Activated CD4-positive, alpha-beta T cell treated with anti-CD3 and anti-CD28 coated beads, Interleukin-2, amount 10 ng/mL, durations not matched to agents 7 days and 5 days (primary cell): ENCODE results near the gene CTDNEP1. TPM values are rescaled to one million over a fixed set of nuclear protein-coding genes. Genes with fewer than 3 reads are reported as not detected.

Experiments
- CTCF ChIA-PET: fragments of 350-600 bp; sonication (Branson Sonifier 250); formaldehyde crosslinking; loops from one replicate; lab custom pipeline; 2021; ENCODE audit warnings: antibody characterized with exemption; lab: Charles Lee
- POLR2A ChIA-PET: fragments of 350-600 bp; sonication (Branson Sonifier 250); formaldehyde crosslinking; loops from one replicate; lab custom pipeline; 2021; ENCODE audit warnings: antibody characterized with exemption; lab: Charles Lee
- DNase-seq: peaks from one replicate; pipeline ENCODE4 v3.0.0-alpha.2; 2020
- H3K27ac Mint-ChIP-seq: one replicate; pipeline ENCODE4 v1.8.0; 2021; ENCODE audit warnings: mild to moderate bottlenecking, moderate library complexity, mixed read lengths
- H3K27me3 Mint-ChIP-seq: one replicate; pipeline ENCODE4 v1.8.0; 2021; ENCODE audit warnings: mixed read lengths
- H3K36me3 Mint-ChIP-seq: one replicate; pipeline ENCODE4 v1.8.0; 2021; ENCODE audit warnings: low read depth, mixed read lengths
- H3K4me1 Mint-ChIP-seq: one replicate; pipeline ENCODE4 v1.8.0; 2021; ENCODE audit warnings: mixed read lengths
- H3K4me3 Mint-ChIP-seq: one replicate; pipeline ENCODE4 v1.8.0; 2021; ENCODE audit warnings: mild to moderate bottlenecking, moderate library complexity, mixed read lengths
- H3K9me3 Mint-ChIP-seq: one replicate; pipeline ENCODE4 v1.8.0; 2021; ENCODE audit warnings: mixed read lengths
- total RNA-seq, 2 experiments: library from RNA; stranded (reverse); gene quantifications; one replicate each; pipeline ENCODE4 v1.2.3, GENCODE V29; 2021

Gene CTDNEP1
- total RNA-seq: 100 to 1,000 TPM; 168 to 183 TPM

DNA sequence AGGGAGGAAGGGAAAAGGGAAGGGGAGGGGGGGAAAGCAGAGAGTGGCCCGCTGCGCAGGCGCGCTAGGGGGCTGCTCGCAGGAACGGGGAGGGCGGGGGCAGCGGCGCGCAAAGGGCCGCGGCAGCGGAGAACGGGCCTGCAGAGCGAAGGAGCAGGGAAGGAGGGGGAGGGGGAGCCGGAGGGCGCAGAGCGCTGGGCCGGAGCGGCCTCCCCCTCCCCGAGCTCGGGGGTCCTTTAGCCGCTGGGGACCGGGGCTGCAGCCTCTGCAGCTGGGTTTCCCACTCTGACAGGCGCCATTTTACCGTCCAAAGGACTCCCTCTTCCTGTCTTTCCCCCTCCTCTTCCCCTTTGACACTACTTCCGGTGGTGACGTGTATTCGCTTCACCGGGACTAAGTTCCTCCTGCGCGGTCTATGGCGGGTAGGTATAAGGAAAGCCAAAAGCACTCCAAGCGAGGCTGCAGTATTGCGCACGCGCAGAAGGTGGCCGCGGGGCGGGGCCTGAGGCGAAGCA is at the start of gene CTDNEP1:
CTDNEP1 (minus strand) TSS at position 74 of the 515 bp plus-strand sequence. CDS start 438 bp downstream, outside the sequence.
- H3K9me3 Mint-ChIP-seq: no peaks in the 10 kb centered on the region
- peak; percentile 100 for DNase-seq
- H3K36me3 Mint-ChIP-seq: peaks cover 20% of the 10 kb centered on the region
- peaks cover 45% of the 10 kb centered on the region for H3K4me1 Mint-ChIP-seq
- CTCF ChIA-PET: interaction anchor here (0.8 to 2.5 kb wide), 3 partner anchors 10 to 44 kb away, joined by 3 to 11 read pairs (median 3); partner anchors contain the start of gene GABARAP
- H3K27me3 Mint-ChIP-seq: no peaks in the 10 kb centered on the region
- POLR2A ChIA-PET: no interaction called here
- H3K27ac Mint-ChIP-seq: peak within 1 kb of the TSS; percentile 99
- peak within 1 kb of the TSS; percentile 95 for H3K4me3 Mint-ChIP-seq

DNA sequence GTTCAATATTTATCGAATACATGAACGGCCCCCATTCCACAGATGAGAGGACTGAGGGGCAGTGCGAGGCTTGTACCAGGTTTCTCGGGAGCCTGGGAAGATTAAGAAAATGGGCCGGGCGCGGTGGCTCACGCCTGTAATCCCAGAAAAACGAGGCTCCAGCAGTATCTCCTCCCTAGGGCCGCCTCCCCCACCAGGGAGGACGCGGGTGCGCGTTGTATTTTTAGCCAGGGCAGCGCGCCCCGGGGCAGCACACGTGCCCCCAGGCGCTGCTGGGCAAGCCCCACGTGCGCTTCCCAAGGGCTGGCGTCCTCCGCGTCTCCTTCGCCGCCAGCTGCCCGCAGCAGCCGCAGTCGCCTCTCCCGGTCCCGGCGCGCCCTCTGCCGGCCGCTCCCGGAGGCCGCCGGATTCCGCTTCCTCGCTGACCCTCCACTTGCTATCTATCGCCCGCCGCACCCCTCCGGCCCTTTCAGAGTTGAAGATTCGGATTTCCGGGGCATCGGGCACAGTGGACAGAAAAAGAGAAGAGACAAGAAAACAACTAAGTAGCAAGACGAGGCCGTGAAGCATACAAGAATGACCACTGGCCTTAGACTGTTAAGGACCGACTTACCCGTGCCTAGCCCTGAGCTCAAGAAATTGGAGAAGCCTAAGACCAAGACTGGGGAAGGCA is 44.8 kb upstream of the CTDNEP1 start:
- Mint-ChIP-seq H3K36me3 (no peaks in the 10 kb centered on the region), H3K27ac (no peak overlapping the region), H3K4me3 (peak overlapping the region; percentile 19), H3K9me3 (no peaks in the 10 kb centered on the region), H3K4me1 (peaks cover 26% of the 10 kb centered on the region), H3K27me3 (peaks cover 42% of the 10 kb centered on the region)
- CTCF ChIA-PET: interaction anchor here (0.6 to 5.9 kb wide), 25 partner anchors 9 to 250 kb away, joined by 3 to 48 read pairs (median 4); partner anchors contain the start of genes ACADVL, ASGR1, CTDNEP1 and DLG4
- POLR2A ChIA-PET: no interaction called here
- DNase-seq: peak; percentile 62

DNA sequence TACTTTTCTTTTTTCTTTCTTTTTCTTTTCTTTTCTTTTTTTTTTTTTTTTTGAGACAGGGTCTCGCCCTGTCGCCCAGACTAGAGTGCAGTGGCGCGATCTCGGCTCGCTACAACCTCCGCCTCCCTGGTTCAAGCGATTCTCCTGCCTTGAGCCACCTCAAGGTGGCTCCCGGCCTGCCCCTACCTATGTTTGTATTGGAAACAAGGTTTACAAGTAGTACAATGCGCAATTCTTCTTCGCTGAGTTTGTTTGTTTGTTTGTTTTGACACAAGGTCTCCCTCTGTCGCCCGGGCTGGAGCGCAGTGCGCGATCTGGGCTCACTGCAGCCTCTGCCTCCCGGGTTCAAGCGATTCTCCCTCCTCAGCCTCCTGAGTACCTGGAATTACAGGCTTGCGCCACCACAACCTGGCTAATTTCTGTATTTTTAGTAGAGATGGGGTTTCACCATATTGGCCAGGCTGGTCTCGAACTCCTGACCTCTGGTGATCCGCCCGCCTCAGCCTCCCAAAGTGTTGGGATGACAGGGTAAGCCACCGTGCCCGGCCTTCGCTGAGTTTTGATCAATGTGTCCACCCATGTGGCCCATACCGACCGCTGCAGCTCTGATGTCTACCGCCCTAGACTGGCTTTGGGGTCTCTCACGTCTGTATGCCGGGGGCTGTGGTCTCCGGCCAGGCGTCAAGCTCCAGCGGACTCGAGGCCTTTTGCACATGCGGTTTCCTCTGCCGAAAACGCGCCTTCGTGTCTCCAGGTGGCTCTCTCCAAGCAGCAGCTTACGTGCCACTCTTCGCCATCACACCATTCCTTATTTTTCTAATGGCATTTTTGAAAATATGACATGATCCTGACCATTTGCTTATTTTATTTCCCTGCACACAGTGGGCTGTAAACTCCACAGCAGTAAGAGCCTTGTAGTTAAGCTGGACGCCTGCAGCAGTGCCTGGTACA is 44.0 kb upstream of the CTDNEP1 start:
- POLR2A ChIA-PET: no interaction called here
- peak overlapping the region; percentile 85 for H3K27ac Mint-ChIP-seq
- H3K4me3 Mint-ChIP-seq: peak overlapping the region; percentile 73
- DNase-seq: no peak
- CTCF ChIA-PET: interaction anchor here (0.6 to 5.9 kb wide), 23 partner anchors 10 to 249 kb away, joined by 3 to 48 read pairs (median 4); partner anchors contain the start of genes ACADVL, ASGR1, CTDNEP1 and DLG4
- no peaks in the 10 kb centered on the region for H3K9me3 Mint-ChIP-seq
- H3K4me1 Mint-ChIP-seq: peaks cover 26% of the 10 kb centered on the region
- H3K36me3 Mint-ChIP-seq: no peaks in the 10 kb centered on the region
- H3K27me3 Mint-ChIP-seq: peaks cover 45% of the 10 kb centered on the region

DNA sequence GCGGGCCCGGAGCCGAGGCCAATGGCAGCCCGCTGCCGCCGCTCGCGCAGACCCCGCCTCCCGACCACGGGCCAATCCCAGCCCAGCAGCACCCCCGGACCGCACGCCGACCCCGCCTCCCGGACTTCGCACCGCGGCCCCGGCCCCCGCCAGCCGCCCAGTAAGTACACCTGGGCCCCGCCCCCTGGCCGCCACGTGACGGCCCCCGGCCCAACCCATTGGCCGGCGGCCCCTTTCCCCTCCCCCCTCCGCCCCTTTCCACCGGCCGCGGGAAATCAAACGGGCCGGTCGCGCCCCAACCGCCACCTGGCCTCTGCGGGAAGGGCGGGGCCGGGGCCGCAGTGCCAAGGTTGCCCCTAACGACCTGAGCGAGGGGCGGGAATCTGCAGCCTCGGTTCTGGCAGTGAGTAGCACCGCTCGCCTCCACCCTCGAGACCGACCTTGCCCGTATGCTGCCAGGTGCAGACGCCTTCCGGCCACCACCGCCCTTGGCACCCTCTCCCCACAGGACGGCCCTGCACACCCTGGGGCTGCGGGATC is 43.1 kb upstream of the CTDNEP1 start, which contains the start of gene YBX2:
YBX2 (minus strand) TSS at position 26 of the 540 bp plus-strand sequence. CDS start 139 bp downstream, outside the sequence.
- CTCF ChIA-PET: no interaction called here
- Mint-ChIP-seq H3K9me3 (no peaks in the 10 kb centered on the region), H3K36me3 (no peaks in the 10 kb centered on the region), H3K27ac (peak within 1 kb of the TSS; percentile 85), H3K27me3 (peaks cover 40% of the 10 kb centered on the region), H3K4me1 (peaks cover 26% of the 10 kb centered on the region), H3K4me3 (peak within 1 kb of the TSS; percentile 73)
- POLR2A ChIA-PET: no interaction called here
- DNase-seq: peak; percentile 72

DNA sequence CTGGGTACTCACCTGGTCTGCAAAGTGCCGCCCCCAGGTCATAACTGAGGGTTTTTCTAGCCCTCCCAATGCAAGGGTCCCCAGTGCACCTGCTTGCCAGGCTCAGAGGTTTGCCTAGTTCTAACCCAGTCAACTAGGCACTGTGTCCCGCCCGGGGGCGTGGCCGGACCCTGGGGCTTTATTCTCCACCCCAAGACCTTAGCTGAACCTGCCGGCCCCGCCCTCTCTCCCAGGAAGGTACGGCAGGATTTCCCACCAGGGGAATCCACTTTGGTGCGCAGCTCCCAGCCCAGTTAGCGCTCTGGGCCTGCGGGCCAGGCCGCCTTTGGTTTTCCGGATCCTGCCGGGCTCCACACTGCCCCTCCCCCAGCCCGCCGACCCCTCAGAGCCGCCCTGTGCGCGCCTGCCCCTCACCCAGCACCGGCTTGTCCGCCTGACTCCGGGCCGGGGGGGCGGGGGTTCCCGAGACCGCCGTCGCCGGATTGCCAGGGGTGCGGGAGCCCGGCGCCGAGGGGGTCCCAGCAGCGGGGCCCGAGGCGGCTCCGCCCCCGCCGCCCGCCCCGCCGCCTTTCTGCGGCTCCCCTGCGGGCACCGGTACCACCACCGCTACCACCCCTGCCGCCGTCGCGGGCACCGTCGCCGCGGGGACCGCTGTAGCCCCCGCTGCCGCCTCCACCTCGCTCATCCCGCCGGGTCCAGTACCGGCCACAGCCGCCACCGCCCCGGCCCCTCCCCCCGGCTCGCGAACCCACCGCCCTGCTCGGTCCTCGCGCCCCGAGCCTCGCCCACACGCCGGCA is 42.5 kb upstream of the CTDNEP1 start:
- CTCF ChIA-PET: interaction anchor here (0.6 to 1.9 kb wide), 6 partner anchors 11 to 255 kb away, joined by 3 to 4 read pairs (median 3); partner anchors contain the start of genes SLC2A4 and TNFSF12
- H3K27ac Mint-ChIP-seq: no peak overlapping the region
- no peak for DNase-seq

DNA sequence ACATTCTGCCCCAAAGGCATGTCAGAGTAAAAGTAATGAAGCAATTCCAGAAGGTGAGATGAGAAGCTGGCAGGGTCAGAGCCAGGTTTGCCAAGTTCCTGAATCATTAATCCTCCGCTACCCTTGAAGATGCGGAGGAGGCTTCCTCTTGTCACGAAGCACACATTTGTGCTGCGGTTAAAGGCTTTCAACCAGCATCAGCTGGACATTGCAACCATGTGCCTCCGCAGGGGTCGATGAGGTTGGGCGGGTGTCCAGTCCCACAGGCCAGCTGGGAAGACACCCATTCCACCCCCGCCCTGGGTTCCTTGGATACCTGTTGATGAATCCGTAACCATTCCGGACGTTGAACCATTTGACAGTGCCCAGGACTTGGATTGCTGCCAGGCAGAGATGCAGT is 41.6 kb upstream of the CTDNEP1 start:
- no peak for DNase-seq
- Mint-ChIP-seq H3K4me3 (no peak overlapping the region), H3K9me3 (no peaks in the 10 kb centered on the region), H3K4me1 (peaks cover 26% of the 10 kb centered on the region), H3K27ac (no peak overlapping the region), H3K36me3 (no peaks in the 10 kb centered on the region), H3K27me3 (peaks cover 41% of the 10 kb centered on the region)
- POLR2A ChIA-PET: no interaction called here
- CTCF ChIA-PET: interaction anchor here (0.6 to 1.9 kb wide), 6 partner anchors 10 to 255 kb away, joined by 3 to 4 read pairs (median 3); partner anchors contain the start of genes CTDNEP1, ELP5, SLC2A4 and TNFSF12

More for the DNA sequence above, 42.5 kb upstream of the CTDNEP1 start:
- Mint-ChIP-seq H3K4me3 (peak overlapping the region; percentile 41), H3K27me3 (peaks cover 40% of the 10 kb centered on the region), H3K9me3 (no peaks in the 10 kb centered on the region), H3K4me1 (peaks cover 26% of the 10 kb centered on the region), H3K36me3 (no peaks in the 10 kb centered on the region)
- POLR2A ChIA-PET: no interaction called here

DNA sequence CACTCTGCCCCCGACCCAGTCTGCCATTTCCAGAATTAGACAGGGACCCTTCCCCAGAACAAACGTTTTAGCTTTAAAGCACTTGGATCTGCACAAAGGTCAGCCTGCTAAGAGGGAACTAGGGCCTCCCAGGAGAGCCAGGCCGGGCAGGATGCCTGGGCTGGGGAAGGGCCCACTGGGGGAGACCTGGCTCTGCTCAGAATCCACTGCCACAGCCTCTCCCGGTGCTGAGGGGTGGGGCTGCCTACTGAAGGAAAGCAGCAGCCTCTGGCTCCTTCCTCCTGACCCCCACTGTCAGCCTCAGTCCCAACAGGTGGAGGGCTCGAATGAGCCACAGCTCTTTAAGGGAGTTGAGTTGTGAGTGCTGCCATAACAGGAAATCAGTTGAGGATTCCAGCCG is 41.2 kb upstream of the CTDNEP1 start:
- no peaks in the 10 kb centered on the region for H3K9me3 Mint-ChIP-seq
- H3K4me1 Mint-ChIP-seq: peaks cover 26% of the 10 kb centered on the region
- no peak overlapping the region for H3K27ac Mint-ChIP-seq
- peaks cover 46% of the 10 kb centered on the region for H3K27me3 Mint-ChIP-seq
- ChIA-PET POLR2A (no interaction called here), CTCF (interaction anchor here (1.1 to 2.1 kb wide), 4 partner anchors 9 to 41 kb away, joined by 3 to 11 read pairs (median 4); partner anchors contain the start of genes CTDNEP1, ELP5 and SLC2A4)
- H3K4me3 Mint-ChIP-seq: no peak overlapping the region
- H3K36me3 Mint-ChIP-seq: no peaks in the 10 kb centered on the region
- no peak for DNase-seq

DNA sequence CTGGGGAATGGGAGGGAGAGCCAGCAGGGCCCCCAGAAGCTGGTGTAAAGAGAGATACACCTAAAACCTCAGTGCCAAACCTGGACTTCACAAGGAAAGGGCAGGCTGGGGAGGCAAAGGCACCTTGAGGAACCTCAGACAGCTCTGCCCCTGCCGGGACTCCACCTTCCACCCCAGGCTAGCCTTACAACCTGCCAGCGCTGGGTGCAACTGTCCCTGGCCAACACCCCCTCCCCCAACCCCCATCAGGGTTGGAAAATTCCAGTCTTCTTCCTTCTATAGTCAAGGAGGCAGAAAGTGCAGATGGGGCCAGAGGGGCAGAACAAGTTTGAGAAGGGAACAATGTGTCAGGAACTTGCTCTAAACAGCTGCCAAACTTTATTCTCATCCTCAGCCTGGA is 40.7 kb upstream of the CTDNEP1 start:
- peaks cover 51% of the 10 kb centered on the region for H3K27me3 Mint-ChIP-seq
- no peaks in the 10 kb centered on the region for H3K9me3 Mint-ChIP-seq
- POLR2A ChIA-PET: no interaction called here
- DNase-seq: no peak
- no peak overlapping the region for H3K27ac Mint-ChIP-seq
- no peak overlapping the region for H3K4me3 Mint-ChIP-seq
- H3K36me3 Mint-ChIP-seq: no peaks in the 10 kb centered on the region
- CTCF ChIA-PET: interaction anchor here (1.2 to 2.1 kb wide), 3 partner anchors 10 to 40 kb away, joined by 3 to 11 read pairs (median 4); partner anchors contain the start of genes CTDNEP1, ELP5 and SLC2A4
- H3K4me1 Mint-ChIP-seq: peaks cover 26% of the 10 kb centered on the region

DNA sequence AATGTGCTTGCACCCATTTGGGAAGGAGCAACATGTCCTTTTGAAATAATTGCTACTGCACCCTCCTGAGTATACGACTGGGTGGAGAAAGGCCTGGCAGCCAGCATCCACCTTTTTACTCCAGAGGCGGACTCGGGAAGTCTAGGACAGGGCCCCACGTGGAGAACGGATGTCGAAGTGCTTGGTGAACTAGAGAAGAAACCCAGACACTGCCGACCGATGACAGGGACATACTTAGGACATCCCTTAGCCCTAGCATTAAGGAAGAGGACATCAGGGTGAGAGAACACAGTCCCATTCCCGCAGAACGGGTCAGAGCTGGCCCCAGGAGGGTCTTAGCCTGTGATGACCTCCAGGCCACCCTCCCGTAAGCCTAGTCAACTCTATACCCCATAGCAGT is 39.2 kb upstream of the CTDNEP1 start:
- Mint-ChIP-seq H3K9me3 (no peaks in the 10 kb centered on the region), H3K4me3 (no peak overlapping the region), H3K36me3 (no peaks in the 10 kb centered on the region), H3K27me3 (peaks cover 59% of the 10 kb centered on the region), H3K27ac (no peak overlapping the region), H3K4me1 (peaks cover 15% of the 10 kb centered on the region)
- ChIA-PET POLR2A (no interaction called here), CTCF (interaction anchor here (1.0 to 2.1 kb wide), 3 partner anchors 14 to 70 kb away, joined by 3 to 11 read pairs (median 3); no protein-coding TSS in a partner anchor)
- DNase-seq: no peak

DNA sequence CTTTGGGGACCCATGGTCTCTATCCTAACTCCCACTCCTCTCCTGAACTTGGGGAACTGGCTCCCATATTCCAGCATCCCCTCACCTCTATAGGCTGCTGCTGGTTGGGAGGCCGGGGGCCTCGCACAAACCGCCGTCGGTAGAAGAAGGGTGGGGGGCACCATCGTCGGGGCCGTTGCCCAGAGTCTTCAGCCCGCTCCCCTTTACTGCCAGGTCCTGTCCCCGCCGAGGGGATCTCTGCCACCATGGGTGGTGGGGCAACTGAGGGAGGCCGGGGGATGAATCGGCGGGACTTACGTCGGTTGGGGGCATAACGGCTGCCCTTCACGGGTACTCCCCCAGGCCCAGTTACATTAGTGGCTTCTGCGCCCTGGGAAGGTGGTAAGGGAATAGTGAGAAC is 38.6 kb upstream of the CTDNEP1 start:
- ChIA-PET CTCF (interaction anchor here (1.4 kb wide), 1 partner anchor 70 kb away, joined by 3 read pairs; no protein-coding TSS in a partner anchor), POLR2A (no interaction called here)
- H3K9me3 Mint-ChIP-seq: no peaks in the 10 kb centered on the region

More for the DNA sequence above, 38.6 kb upstream of the CTDNEP1 start:
- Mint-ChIP-seq H3K36me3 (no peaks in the 10 kb centered on the region), H3K4me3 (no peak overlapping the region), H3K4me1 (peaks cover 11% of the 10 kb centered on the region), H3K27ac (no peak overlapping the region), H3K27me3 (peaks cover 60% of the 10 kb centered on the region)
- no peak for DNase-seq
